CD14-positive monocyte (primary cell): Measurements from ENCODE around the gene ETS1. TPM values are rescaled to one million over a fixed set of nuclear protein-coding genes. Genes with fewer than 3 reads are reported as not detected.

Experiments used
- DNase-seq, 3 donors: peaks; one replicate each; pipeline ENCODE4 v3.0.0-alpha.2; 2011 to 2022
- H2AFZ ChIP-seq: 2 replicates; pipeline ENCODE4 v1.6.0; 2012; ENCODE audit warnings: mild to moderate bottlenecking, low read depth, low read length, inconsistent platforms; ENCODE audit not compliant: insufficient read depth, poor library complexity, severe bottlenecking
- H3K27ac ChIP-seq, 2 donors: 1 replicate in 1 of 2; 2 replicates in 1 of 2; pipeline ENCODE4 v1.5.1; 2012 to 2013; ENCODE audit warnings: low read length in 2 of 2, control low read depth in 1 of 2, inconsistent platforms in 1 of 2, low read depth in 1 of 2, mild to moderate bottlenecking in 1 of 2
- H3K27me3 ChIP-seq, 2 donors: one replicate each; pipeline versions ENCODE4 v1.6.0 to v1.6.1; 2011 to 2013; ENCODE audit warnings: low read length in 2 of 2; ENCODE audit not compliant: control insufficient read depth in 2 of 2, insufficient read depth in 2 of 2
- H3K36me3 ChIP-seq, 2 donors: replicated peaks in 1 of 2; 1 replicate in 1 of 2; 2 replicates in 1 of 2; pipeline versions ENCODE4 v1.5.1 to v1.6.1; 2012 to 2013; ENCODE audit warnings: low read length in 2 of 2, control low read depth in 1 of 2, inconsistent platforms in 1 of 2, mild to moderate bottlenecking in 1 of 2; ENCODE audit not compliant: insufficient read depth in 2 of 2, control insufficient read depth in 1 of 2
- H3K4me1 ChIP-seq, 2 donors: 1 replicate in 1 of 2; 2 replicates in 1 of 2; pipeline versions ENCODE4 v1.5.1 to v1.6.1; 2012 to 2013; ENCODE audit warnings: low read length in 2 of 2, control low read depth in 1 of 2, inconsistent platforms in 1 of 2, mild to moderate bottlenecking in 1 of 2, moderate library complexity in 1 of 2; ENCODE audit not compliant: insufficient read depth in 2 of 2, control insufficient read depth in 1 of 2
- H3K4me2 ChIP-seq: replicated peaks from 2 replicates; pipeline ENCODE3; 2012; ENCODE audit warnings: low read length, moderate library complexity, mild to moderate bottlenecking; ENCODE audit not compliant: poor library complexity, severe bottlenecking; ENCODE audit errors: extremely low read depth
- H3K4me3 ChIP-seq, 3 experiments: fragments of 200-600 bp in 1 of 3; sonication (generic) in 1 of 3; replicated peaks in 1 of 3; 1 replicate in 2 of 3; 2 replicates in 1 of 3; pipeline ENCODE4 v1.5.1; 2011 to 2013; ENCODE audit warnings: low read length in 3 of 3, mild to moderate bottlenecking in 3 of 3, control low read depth in 2 of 3, low read depth in 2 of 3, inconsistent platforms in 1 of 3, moderate library complexity in 1 of 3
- H3K79me2 ChIP-seq: 2 replicates; pipeline ENCODE4 v1.6.0; 2012; ENCODE audit warnings: mild to moderate bottlenecking, control low read depth, inconsistent platforms, low read length, moderate library complexity; ENCODE audit not compliant: insufficient read depth
- H3K9ac ChIP-seq: 2 replicates; pipeline ENCODE4 v1.6.0; 2017; ENCODE audit warnings: low read length, mild to moderate bottlenecking; ENCODE audit not compliant: insufficient read depth, poor library complexity, severe bottlenecking
- H3K9me3 ChIP-seq, 2 donors: replicated peaks in 1 of 2; 1 replicate in 1 of 2; 2 replicates in 1 of 2; pipeline versions ENCODE4 v1.5.1 to v1.6.1; 2012 to 2013; ENCODE audit warnings: low read length in 2 of 2, control low read depth in 1 of 2; ENCODE audit not compliant: control insufficient read depth in 1 of 2, insufficient read depth in 1 of 2
- H4K20me1 ChIP-seq: 2 replicates; pipeline ENCODE4 v1.6.0; 2012; ENCODE audit warnings: mild to moderate bottlenecking, low read length, control low read depth, moderate library complexity; ENCODE audit not compliant: insufficient read depth
- H3K27ac Mint-ChIP-seq, 7 donors: one replicate each; pipeline ENCODE4 v1.8.0; 2020; ENCODE audit warnings: mild to moderate bottlenecking in 7 of 7, mixed read lengths in 7 of 7, moderate library complexity in 6 of 7, inconsistent platforms in 2 of 7
- H3K27me3 Mint-ChIP-seq, 3 donors: one replicate each; pipeline ENCODE4 v1.8.0; 2021 to 2022; ENCODE audit warnings: low read depth in 3 of 3, mild to moderate bottlenecking in 3 of 3, mixed read lengths in 3 of 3, moderate library complexity in 3 of 3, inconsistent platforms in 1 of 3
- H3K36me3 Mint-ChIP-seq, 2 donors: one replicate each; pipeline ENCODE4 v1.8.0; 2020; ENCODE audit warnings: mixed read lengths in 2 of 2, inconsistent platforms in 1 of 2, mild to moderate bottlenecking in 1 of 2
- H3K4me1 Mint-ChIP-seq: one replicate; pipeline ENCODE4 v1.8.0; 2020; ENCODE audit warnings: mild to moderate bottlenecking, mixed read lengths
- H3K4me3 Mint-ChIP-seq, 2 donors: one replicate each; pipeline ENCODE4 v1.8.0; 2020; ENCODE audit warnings: mild to moderate bottlenecking in 2 of 2, mixed read lengths in 2 of 2, moderate library complexity in 1 of 2
- H3K9me3 Mint-ChIP-seq, 7 donors: one replicate each; pipeline ENCODE4 v1.8.0; 2020 to 2022; ENCODE audit warnings: mixed read lengths in 7 of 7, mild to moderate bottlenecking in 6 of 7, moderate library complexity in 6 of 7, inconsistent platforms in 2 of 7
- WGBS: methylation state at CpG from one replicate; pipeline ENCODE4 v1.1.5; 2013; ENCODE audit warnings: missing lambda C conversion rate; ENCODE audit not compliant: insufficient coverage; 5-methylcytosine and 5-hydroxymethylcytosine counted together
- intact Hi-C, 2 donors: fragments of 100-400 bp; cut with micrococcal nuclease; formaldehyde crosslinking; loops; one replicate each; pipeline versions ENCODE4 v1.15.0 to v1.15.1; 2023
- polyA plus RNA-seq, 3 donors: library from polyadenylated mRNA; depleted of rRNA in 1 of 3; unstranded in 2 of 3; stranded (reverse) in 1 of 3; fragments of 300-500 nt in 2 of 3; fragments of >200 nt in 1 of 3; fragmentation: Illumina TruSeq in 2 of 3; gene quantifications; 1 replicate in 2 of 3; 2 replicates in 1 of 3; pipeline ENCODE4 v1.2.3, GENCODE V29; 2012 to 2021
- TF ChIP-seq, protein P1 (sequence below): fragments of 200-600 bp; IDR thresholded peaks from one replicate; pipeline ENCODE4 v1.8.0; 2022; ENCODE audit warnings: antibody characterized with exemption, mild to moderate bottlenecking

ETS1 gene
- polyA plus RNA-seq, 3 donors, result 0.67 to 1.6 (median 1.6) TPM

DNA sequence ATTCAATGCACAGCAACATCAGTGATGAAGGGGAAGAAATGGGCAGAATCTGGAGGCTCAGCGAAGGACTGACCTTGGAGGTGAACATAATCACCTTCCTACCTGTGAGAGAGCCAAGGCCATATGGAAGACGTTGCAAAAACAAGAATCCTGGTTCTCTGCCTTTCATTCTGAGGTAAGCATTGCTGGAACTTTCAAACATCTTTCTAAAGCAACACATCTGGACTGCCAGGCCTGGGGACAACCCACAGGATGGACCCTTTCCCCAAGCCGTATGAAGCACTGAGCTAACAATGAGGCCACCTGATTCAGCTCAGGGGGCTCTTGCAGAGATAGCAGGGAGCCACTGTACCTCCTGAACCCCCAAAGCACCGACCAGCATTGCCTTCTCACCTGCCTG lies 70.5 kb downstream of the ETS1 start:
- Mint-ChIP-seq H3K9me3 (no peaks in the 10 kb centered on the region), H3K36me3 (peaks cover 4 to 22% of the 10 kb centered on the region in 2 donors), H3K4me1 (peaks cover 19% of the 10 kb centered on the region), H3K4me3 (no peak overlapping the region), H3K27me3 (peaks cover 9 to 20% (median 14%) of the 10 kb centered on the region in 3 donors), H3K27ac (no peak overlapping the region)
- DNase-seq, result no peak
- peaks cover 0 to 12% of the 10 kb centered on the region in 2 donors for H3K27me3 ChIP-seq
- TF ChIP-seq, protein P1, sequence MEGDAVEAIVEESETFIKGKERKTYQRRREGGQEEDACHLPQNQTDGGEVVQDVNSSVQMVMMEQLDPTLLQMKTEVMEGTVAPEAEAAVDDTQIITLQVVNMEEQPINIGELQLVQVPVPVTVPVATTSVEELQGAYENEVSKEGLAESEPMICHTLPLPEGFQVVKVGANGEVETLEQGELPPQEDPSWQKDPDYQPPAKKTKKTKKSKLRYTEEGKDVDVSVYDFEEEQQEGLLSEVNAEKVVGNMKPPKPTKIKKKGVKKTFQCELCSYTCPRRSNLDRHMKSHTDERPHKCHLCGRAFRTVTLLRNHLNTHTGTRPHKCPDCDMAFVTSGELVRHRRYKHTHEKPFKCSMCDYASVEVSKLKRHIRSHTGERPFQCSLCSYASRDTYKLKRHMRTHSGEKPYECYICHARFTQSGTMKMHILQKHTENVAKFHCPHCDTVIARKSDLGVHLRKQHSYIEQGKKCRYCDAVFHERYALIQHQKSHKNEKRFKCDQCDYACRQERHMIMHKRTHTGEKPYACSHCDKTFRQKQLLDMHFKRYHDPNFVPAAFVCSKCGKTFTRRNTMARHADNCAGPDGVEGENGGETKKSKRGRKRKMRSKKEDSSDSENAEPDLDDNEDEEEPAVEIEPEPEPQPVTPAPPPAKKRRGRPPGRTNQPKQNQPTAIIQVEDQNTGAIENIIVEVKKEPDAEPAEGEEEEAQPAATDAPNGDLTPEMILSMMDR, result no peak
- intact Hi-C loops, result no loop called here
- H3K9ac ChIP-seq, result no peak overlapping the region
- H2AFZ ChIP-seq, result no peak overlapping the region
- no peak overlapping the region for H3K4me2 ChIP-seq
- H3K4me1 ChIP-seq, result peaks cover 7 to 9% of the 10 kb centered on the region in 2 donors
- no peaks in the 10 kb centered on the region for H3K36me3 ChIP-seq
- no peaks in the 10 kb centered on the region for H3K9me3 ChIP-seq
- H3K79me2 ChIP-seq, result peaks cover 4% of the 10 kb centered on the region
- 100% methylated on average over 3 of the region's 4 CpGs for WGBS
- H3K4me3 ChIP-seq, result no peak overlapping the region
- H3K27ac ChIP-seq, result no peak overlapping the region
- no peaks in the 10 kb centered on the region for H4K20me1 ChIP-seq

DNA sequence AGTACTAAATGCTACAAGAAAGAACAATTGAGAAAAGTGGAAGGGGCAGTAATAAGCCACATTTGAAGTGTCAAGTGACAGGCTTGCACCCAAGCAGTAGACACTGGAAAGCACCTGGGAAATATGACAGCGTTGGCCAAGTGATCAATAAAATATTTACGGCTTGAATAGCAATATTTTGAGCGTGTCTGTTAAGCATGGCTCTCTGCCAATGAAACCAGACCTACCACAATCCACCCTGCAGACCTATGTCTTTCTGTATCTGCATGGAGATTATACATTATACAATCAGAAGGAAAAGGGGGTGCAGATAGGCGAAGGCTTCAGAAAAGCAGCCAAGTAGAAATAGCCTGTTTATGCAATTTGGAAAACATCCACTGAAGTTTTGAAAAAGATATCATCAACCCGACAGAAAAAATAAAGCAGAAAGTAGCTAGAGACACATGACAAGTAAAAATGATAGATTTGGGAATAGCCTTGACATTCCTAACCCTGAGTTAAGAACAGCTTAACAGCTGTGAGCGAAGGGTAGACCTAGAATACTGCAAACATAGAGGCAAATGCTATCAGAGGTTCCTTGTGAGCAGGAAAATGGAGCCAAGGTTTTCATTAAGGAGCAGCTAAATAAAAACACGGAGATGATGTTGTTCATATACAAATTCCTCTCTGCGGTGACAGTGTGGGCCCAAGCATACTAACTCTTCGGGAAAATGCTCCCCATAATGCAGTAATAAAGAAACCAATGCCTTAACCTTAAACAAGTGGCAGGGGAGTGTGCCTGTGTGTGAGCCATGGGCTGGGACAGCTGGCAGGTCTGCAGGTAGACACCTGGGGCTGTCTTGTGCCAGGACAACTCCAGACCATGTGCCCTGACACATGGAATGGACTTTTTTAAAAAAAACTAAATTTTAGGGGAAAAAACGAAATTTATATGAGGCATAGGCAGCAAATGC lies 71.3 kb downstream of the ETS1 start:
- Mint-ChIP-seq H3K27me3 (peaks cover 1 to 12% (median 6%) of the 10 kb centered on the region in 3 donors), H3K27ac (peak overlapping the region in 1 of 7 donors; percentile 72), H3K36me3 (peaks cover 4 to 22% of the 10 kb centered on the region in 2 donors), H3K4me3 (peak overlapping the region in 1 of 2 donors; percentile 54), H3K9me3 (no peaks in the 10 kb centered on the region), H3K4me1 (peaks cover 11% of the 10 kb centered on the region)
- peaks cover under 1 to 1% of the 10 kb centered on the region in 2 donors for H3K4me1 ChIP-seq
- no peak overlapping the region for H2AFZ ChIP-seq
- no peak for DNase-seq
- H3K9me3 ChIP-seq, result no peaks in the 10 kb centered on the region
- 100% methylated on average over 1 of the region's 10 CpGs for WGBS
- H3K4me3 ChIP-seq, result no peak overlapping the region
- intact Hi-C loops, result no loop called here
- H3K4me2 ChIP-seq, result no peak overlapping the region
- H4K20me1 ChIP-seq, result no peaks in the 10 kb centered on the region
- H3K27ac ChIP-seq, result no peak overlapping the region
- H3K79me2 ChIP-seq, result no peaks in the 10 kb centered on the region
- TF ChIP-seq, protein P1, result no peak
- H3K36me3 ChIP-seq, result no peaks in the 10 kb centered on the region
- no peak overlapping the region for H3K9ac ChIP-seq
- peaks cover 0 to 5% of the 10 kb centered on the region in 2 donors for H3K27me3 ChIP-seq
